ENCODE data around the gene NAT14.
"Not testable (repeated sequence)": the region's sequence is repeated elsewhere in the genome, so short reads cannot be mapped to it uniquely, and the experiment has no call there.

Gene NAT14

GRCh38 chr19:55503157-55503501, 18.1 kb downstream of the NAT14 start:
- no peak for DNase-seq (ENCODE audit: low spot score)

- DNase-seq (ENCODE audit: low spot score), result peak; percentile 98
Measured at GRCh38 chr19:55503502-55504251, 18.7 kb downstream of the NAT14 start.

GRCh38 chr19:55504252-55504603, 19.2 kb downstream of the NAT14 start:
- DNase-seq (ENCODE audit: low spot score), result no peak

GRCh38 chr19:55504981-55505380, 20.0 kb downstream of the NAT14 start:
- no peak for DNase-seq (ENCODE audit: low spot score)

- no peak for DNase-seq (ENCODE audit: low spot score)
Measured at GRCh38 chr19:55508120-55508519, 23.1 kb downstream of the NAT14 start.

GRCh38 chr19:55516878-55517620, 32.1 kb downstream of the NAT14 start:
- DNase-seq (ENCODE audit: low spot score), result peak; percentile 99

- DNase-seq (ENCODE audit: low spot score), result no peak
Measured at GRCh38 chr19:55519451-55520311, 34.7 kb downstream of the NAT14 start.

GRCh38 chr19:55520691-55521292, 35.8 kb downstream of the NAT14 start:
- no peak for DNase-seq (ENCODE audit: low spot score)

- DNase-seq (ENCODE audit: low spot score), result no peak
Measured at GRCh38 chr19:55525289-55526101, 40.5 kb downstream of the NAT14 start.

- no peak for DNase-seq (ENCODE audit: low spot score)
Measured at GRCh38 chr19:55526216-55527196, 41.5 kb downstream of the NAT14 start.

- DNase-seq (ENCODE audit: low spot score), result no peak
Measured at GRCh38 chr19:55527197-55528029, 42.4 kb downstream of the NAT14 start.

GRCh38 chr19:55528030-55528803, 43.2 kb downstream of the NAT14 start:
- DNase-seq (ENCODE audit: low spot score), result no peak

- no peak for DNase-seq (ENCODE audit: low spot score)
Measured at GRCh38 chr19:55529636-55530234, 44.7 kb downstream of the NAT14 start.

GRCh38 chr19:55530996-55531395, 46.0 kb downstream of the NAT14 start:
- no peak for DNase-seq (ENCODE audit: low spot score)

- DNase-seq (ENCODE audit: low spot score), result not testable (repeated sequence)
Measured at GRCh38 chr19:55534280-55534679, 49.3 kb downstream of the NAT14 start.

GRCh38 chr19:55535173-55535964, 50.4 kb downstream of the NAT14 start:
- no peak for DNase-seq (ENCODE audit: low spot score)

GRCh38 chr19:55535965-55536350, 51.0 kb downstream of the NAT14 start:
- no peak for DNase-seq (ENCODE audit: low spot score)

All from COLO829 (cell line).